HG03354 (cell line): ENCODE data around the gene FHL2.
A peak's percentile ranks its signal among the peaks of the same experiment; 100 is the strongest.

Source experiments
- ATAC-seq: cut with Tn5 transposase; IDR thresholded peaks from one replicate; pipeline ENCODE4 v1.9.1; 2021; ENCODE audit warnings: mild to moderate bottlenecking; ENCODE audit not compliant: unreplicated experiment, poor library complexity, severe bottlenecking

Gene FHL2

GRCh38 chr2:105383432-105384166, 15.3 kb downstream of the FHL2 start:
- no peak for ATAC-seq

GRCh38 chr2:105382177-105382576, 16.7 kb downstream of the FHL2 start:
- no peak for ATAC-seq

GRCh38 chr2:105381101-105381668, 17.7 kb downstream of the FHL2 start:
- no peak for ATAC-seq

DNA sequence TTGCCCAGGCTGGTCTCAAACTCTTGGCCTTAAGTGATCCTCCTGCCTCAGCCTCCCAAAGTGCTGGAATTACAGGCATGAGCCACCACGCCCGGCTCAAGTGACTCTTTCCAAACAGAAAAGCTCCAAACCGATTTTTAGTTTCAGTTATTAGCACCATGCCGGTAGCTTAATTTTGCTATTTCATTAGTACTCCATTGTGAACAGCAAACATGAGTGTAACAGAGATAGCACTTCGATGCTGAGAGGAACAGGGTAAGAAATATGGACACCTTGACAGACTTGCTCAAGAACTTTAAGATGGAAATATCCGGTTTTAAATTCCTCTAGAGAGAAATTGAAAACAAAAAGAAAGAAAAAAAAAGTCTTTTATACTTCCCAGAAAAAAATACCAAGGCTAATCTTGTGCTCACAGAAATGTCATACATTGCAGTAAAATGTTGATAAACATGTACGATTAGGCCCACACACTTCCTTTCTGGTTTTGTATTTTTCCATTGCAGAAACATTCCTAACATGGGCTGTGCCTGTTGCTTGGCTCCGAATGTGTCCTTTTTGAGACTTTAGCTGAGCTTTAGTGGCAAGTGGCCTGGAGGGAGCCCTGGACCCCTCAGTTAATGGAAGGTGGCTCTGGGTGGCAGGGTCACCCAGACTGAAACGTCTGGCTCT, 18.3 kb downstream of the FHL2 start:
- no peak for ATAC-seq

DNA sequence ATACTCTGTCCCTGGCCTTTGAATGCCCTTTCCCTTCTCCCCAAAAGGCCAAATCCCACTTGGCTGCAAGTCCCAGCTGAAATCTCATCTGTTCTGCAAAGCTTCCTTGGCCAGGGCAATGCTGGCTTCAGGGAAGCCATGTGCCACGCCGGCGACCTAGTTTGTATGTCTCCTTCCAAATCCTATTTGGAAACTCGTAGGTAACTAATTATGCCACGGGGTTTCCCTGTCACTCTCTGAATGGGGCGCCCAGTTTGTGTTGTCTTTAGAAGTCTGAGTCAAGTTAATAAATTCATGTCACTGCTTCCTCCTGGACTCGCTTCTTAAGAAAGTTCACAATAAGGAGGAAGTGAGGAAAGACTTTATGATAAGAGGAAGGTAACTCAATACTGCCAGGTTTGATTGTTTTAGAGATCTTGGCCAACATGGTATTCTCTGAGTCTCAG, 19.1 kb downstream of the FHL2 start:
- no peak for ATAC-seq

DNA sequence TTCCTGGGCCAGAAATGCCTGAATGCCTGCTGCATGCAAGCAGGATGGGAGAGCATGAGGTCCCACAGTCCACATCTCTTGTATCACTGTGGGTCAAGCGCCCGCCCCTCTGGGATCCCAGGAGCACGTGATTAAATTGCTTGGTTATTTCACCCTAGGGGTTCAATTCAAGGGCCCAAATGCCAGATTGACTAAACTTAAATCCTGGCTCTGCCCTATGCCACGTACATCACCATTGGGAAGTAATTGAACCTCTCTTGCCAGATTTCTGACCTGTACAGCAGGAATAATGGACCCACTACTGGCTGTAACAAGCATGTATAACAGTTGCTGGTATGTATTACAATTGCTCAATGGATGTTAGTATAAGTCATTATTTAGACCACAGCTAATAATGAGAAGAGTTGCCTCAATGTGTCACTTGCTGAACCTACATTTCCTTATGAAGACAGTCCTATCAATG, 19.9 kb downstream of the FHL2 start:
- no peak for ATAC-seq

DNA sequence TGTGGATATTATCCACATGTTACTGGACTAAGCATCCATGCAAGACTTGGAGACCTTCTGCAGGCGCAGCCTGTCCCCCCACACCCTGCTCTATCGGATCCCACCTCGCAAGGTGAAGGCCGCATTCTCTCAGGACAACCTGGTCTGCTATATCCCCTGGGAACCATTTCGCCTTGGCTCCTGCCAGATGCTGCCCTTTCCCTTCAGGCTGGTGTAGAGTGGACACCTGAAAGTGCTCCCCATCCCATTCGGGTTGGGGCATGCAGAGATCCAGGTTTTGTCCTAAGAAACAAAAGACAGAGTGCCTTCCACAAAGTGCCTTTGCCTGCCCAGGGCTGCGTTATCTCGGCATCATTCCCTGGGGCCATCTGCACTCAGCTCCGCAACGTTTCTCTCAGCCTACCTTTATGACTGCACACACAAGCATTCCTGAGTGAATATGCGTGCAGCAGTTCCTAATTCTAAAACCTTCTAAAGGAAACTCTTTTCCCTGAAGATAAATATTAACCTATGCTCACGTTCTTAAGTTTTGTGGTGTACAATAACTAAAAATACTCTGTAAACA, 20.5 kb downstream of the FHL2 start:
- no peak for ATAC-seq

DNA sequence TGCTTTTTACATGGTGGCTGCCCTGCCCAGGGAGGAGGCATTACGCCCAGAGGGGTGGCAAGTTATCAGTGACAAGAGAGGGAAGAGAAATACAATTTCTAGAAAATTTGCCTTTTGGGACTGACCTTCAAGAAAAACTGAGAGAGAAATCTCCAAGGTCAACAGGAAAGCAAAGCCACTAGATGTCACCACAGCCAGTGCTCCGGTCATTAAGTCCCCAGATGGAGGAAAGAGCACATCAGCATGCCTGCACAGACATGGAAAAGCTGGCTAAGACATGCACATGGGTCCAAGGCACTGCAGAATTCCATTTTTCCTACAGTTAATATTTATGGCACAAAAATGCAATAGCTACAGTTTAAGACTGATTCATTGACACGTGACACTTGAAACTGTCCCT, 21.0 kb downstream of the FHL2 start:
- no peak for ATAC-seq

- ATAC-seq, result no peak
Measured at GRCh38 chr2:105376789-105377240, 22.0 kb downstream of the FHL2 start.

DNA sequence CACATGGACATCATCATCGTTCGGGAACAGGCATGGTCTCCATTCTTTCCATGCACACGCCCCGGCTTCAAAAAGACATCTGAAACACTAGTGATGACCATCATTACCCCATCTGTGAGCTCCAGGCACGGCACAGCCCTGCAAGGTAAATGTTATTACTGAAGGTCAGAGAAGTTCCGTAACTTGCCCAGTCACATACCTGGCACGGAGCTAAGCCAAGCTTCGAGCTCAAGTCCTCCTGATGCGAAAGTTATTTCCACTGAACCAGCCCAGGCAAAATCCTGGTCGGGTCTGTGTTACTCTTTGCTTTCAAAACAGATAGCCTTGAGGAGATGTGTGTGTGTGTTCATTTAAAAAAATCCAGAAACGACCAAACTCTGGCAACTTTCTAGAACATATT, 22.8 kb downstream of the FHL2 start:
- ATAC-seq, result no peak

GRCh38 chr2:105375001-105375561, 23.8 kb downstream of the FHL2 start:
- no peak for ATAC-seq

GRCh38 chr2:105373895-105374401, 24.9 kb downstream of the FHL2 start:
- ATAC-seq, result peak; percentile 64

- ATAC-seq, result no peak
Measured at GRCh38 chr2:105373344-105373781, 25.5 kb downstream of the FHL2 start.

- ATAC-seq, result no peak
Measured at GRCh38 chr2:105371810-105372209, 27.0 kb downstream of the FHL2 start.

DNA sequence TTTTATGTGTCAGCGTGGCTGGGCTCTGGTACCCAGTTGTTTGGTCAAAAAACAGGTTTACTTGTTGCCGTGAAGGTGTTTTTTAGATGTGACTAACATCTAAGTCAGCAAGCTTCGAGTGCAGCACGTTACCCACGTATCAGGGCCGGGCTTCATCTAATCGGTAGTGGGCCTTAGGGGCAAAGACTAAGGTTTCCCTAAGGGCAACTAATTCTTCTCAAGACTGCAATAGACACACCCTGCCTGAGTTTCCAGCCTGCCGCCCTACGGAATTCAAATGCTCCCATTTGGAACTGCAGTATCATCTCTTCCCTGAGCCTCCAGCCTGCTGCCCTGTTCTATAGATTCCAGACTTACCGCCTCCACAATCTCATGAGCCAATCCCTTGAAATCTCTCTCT, 27.7 kb downstream of the FHL2 start:
- ATAC-seq, result no peak

DNA sequence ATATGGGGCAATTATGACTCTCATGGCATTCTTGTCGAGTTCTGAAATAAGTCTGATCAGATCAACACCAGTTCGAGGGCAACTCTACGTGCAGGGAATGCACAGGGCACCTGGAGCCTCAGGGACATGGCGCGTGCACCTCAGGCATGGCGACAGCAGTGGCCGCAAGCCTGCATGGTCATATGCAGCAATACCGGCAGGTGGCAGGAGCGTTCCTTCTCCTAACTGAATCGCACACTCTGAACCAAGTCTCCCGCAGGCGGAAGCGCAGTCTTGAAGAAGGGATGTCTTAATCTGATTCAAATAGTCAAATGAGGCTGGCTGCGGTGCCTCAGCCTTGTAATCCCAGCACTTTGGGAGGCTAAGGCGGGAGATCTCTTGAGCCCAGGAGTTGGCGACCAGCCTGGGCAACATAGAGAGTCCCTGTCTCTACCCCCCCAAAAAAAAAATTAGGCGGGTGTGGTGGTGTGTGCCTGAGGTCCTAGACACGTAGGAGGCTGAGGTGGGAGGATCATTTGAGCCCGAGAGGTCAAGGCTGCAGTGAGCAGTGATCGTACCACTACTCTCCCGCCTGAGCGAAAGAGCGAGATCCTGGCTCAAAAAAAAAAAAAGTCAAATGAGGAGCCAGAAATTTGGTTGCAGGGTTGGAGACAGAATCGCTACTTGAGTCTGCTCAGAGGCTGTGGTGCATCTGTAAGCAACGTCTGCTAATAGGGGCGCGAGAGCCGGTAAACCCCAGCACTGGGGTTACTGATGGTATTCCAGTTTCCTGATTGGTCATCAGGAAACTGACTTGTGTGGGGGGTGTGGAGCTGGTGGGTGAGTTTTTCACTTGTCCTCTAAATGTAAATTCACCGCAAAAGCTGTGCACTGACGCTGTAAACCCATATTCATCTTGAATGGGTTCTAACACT, 28.8 kb downstream of the FHL2 start:
- ATAC-seq, result peak; percentile 97

DNA sequence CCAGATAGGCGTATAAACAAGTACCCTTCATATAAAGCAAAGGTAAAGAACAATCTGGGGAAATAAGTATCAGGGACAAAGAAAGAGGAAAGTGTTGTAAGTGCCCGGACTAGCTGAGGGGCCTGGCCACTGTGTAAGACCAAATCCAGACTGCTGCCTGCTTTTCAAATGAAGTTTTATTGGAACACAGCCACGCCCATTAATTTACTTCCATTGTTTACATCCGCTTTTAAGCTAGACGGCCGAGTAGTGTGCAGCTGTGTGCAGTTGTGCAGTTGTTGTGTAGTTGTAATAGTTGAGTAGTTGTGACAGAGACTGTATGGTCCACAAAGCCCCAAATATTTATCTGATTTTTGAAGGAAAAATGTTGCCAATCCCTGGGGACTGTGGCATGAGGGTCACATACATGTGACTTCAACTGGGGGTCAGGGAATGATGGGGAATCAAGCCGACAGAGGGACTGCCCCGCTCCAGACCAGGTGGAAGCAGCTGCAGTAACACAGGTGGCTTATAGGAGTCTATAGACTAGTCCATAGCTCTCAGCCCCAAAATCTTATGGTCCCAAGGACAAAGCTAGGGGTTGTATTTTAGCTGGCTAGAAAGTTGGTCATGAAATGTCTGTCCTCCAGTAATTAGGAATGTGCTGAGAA, 30.0 kb downstream of the FHL2 start:
- no peak for ATAC-seq

- no peak for ATAC-seq
Measured at GRCh38 chr2:105365206-105365605, 33.6 kb downstream of the FHL2 start.
